Fibroblast of lung (primary cell): ENCODE results near the gene CAMTA1. TPM values are rescaled to one million over a fixed set of nuclear protein-coding genes. Genes with fewer than 3 reads are reported as not detected.

Experiments used
- DNase-seq, 2 donors: peaks; one replicate each; pipeline versions ENCODE4 v3.0.0 to v3.0.0-alpha.2; 2010; ENCODE audit warnings: low read depth in 2 of 2
- H2AFZ ChIP-seq: 2 replicates; pipeline ENCODE4 v1.5.1; 2012; ENCODE audit warnings: low read length, control low read depth, inconsistent platforms
- H3K27ac ChIP-seq: 2 replicates; pipeline ENCODE4 v1.5.1; 2011; ENCODE audit warnings: low read length, control low read depth; ENCODE audit not compliant: insufficient read depth
- H3K27me3 ChIP-seq: 2 replicates; pipeline ENCODE4 v1.5.1; 2011; ENCODE audit warnings: mild to moderate bottlenecking, low read length; ENCODE audit not compliant: control insufficient read depth, insufficient read depth
- H3K36me3 ChIP-seq: 2 replicates; pipeline ENCODE4 v1.5.1; 2011; ENCODE audit warnings: low read length; ENCODE audit not compliant: control insufficient read depth, insufficient read depth
- H3K4me1 ChIP-seq: 2 replicates; pipeline ENCODE4 v1.5.1; 2011; ENCODE audit warnings: low read length; ENCODE audit not compliant: control insufficient read depth, insufficient read depth; ENCODE audit errors: extremely low read depth
- H3K4me2 ChIP-seq: 2 replicates; pipeline ENCODE4 v1.5.1; 2011; ENCODE audit warnings: low read length, control low read depth; ENCODE audit not compliant: insufficient read depth; ENCODE audit errors: extremely low read depth
- H3K4me3 ChIP-seq, 4 experiments: fragments of 200-600 bp in 1 of 4; sonication (generic) in 1 of 4; replicated peaks in 1 of 4; 2 replicates each; pipeline ENCODE4 v1.5.1; 2011 to 2016; ENCODE audit warnings: low read length in 4 of 4, low read depth in 3 of 4, mild to moderate bottlenecking in 3 of 4, control low read depth in 2 of 4, inconsistent platforms in 1 of 4, mixed read lengths in 1 of 4; ENCODE audit not compliant: insufficient read depth in 1 of 4; ENCODE audit errors: control extremely low read depth in 1 of 4
- H3K79me2 ChIP-seq: 2 replicates; pipeline ENCODE4 v1.5.1; 2012; ENCODE audit warnings: mild to moderate bottlenecking, low read length, inconsistent platforms; ENCODE audit not compliant: control insufficient read depth, insufficient read depth
- H3K9ac ChIP-seq: 2 replicates; pipeline ENCODE4 v1.5.1; 2011; ENCODE audit warnings: mild to moderate bottlenecking, low read length, control low read depth; ENCODE audit not compliant: insufficient read depth
- H3K9me3 ChIP-seq: 2 replicates; pipeline ENCODE4 v1.5.1; 2012; ENCODE audit warnings: low read depth, low read length; ENCODE audit not compliant: control insufficient read depth, insufficient read depth
- H4K20me1 ChIP-seq: 2 replicates; pipeline ENCODE4 v1.5.1; 2011; ENCODE audit warnings: low read length; ENCODE audit not compliant: control insufficient read depth, insufficient read depth; ENCODE audit errors: extremely low read depth
- CTCF ChIP-seq, 2 donors: IDR thresholded peaks in 1 of 2; conservative IDR thresholded peaks in 1 of 2; 1 replicate in 1 of 2; 2 replicates in 1 of 2; pipeline ENCODE4 v1.5.1; 2011 to 2012; ENCODE audit warnings: low read length in 2 of 2, control low read depth in 1 of 2, inconsistent platforms in 1 of 2, low read depth in 1 of 2, mild to moderate bottlenecking in 1 of 2
- EZH2 ChIP-seq: IDR thresholded peaks from 2 replicates; pipeline ENCODE4 v1.5.1; 2012; ENCODE audit warnings: low read length, control low read depth, mild to moderate bottlenecking; ENCODE audit errors: missing control alignments
- polyA plus RNA-seq, 2 donors: library from polyadenylated mRNA; depleted of rRNA in 1 of 2; stranded (reverse) in 1 of 2; unstranded in 1 of 2; fragments of >200 nt; gene quantifications; 2 replicates each; pipeline ENCODE4 v1.2.1, GENCODE V29; 2011 to 2012; ENCODE audit warnings: missing spikeins in 1 of 2
- total RNA-seq: library from RNA; depleted of rRNA; stranded (reverse); fragments of >200 nt; gene quantifications from 2 replicates; pipeline ENCODE4 v1.2.1, GENCODE V29; 2014

Gene CAMTA1
- total and polyA plus RNA-seq, 2 donors (not counting 1 experiment from before 2014, with no cell fraction given), result 47.6 to 86.0 TPM

GRCh38 chr1:7458946-7459345, 673.7 kb downstream of the CAMTA1 start:
- no peak for DNase-seq
- Histone ChIP-seq H3K27ac (no peak overlapping the region), H3K36me3 (no peaks in the 10 kb centered on the region), H3K9me3 (no peaks in the 10 kb centered on the region), H4K20me1 (no peaks in the 10 kb centered on the region), H3K79me2 (no peaks in the 10 kb centered on the region), H3K4me2 (no peak overlapping the region), H3K9ac (no peak overlapping the region), H2AFZ (no peak overlapping the region), H3K27me3 (no peaks in the 10 kb centered on the region), H3K4me3 (no peak overlapping the region), H3K4me1 (no peaks in the 10 kb centered on the region)
- TF ChIP-seq EZH2 (no peak), CTCF (conservative IDR thresholded peaks at IDR 0.05 in 1 of 2, IDR thresholded peaks at IDR 0.05 in 1 of 2; ENCODE audit: low read depth in 1 of 2, low read length in 2 of 2) (no peak)

GRCh38 chr1:7459914-7460313, 674.7 kb downstream of the CAMTA1 start:
- TF ChIP-seq EZH2, result no peak
- no peak for TF ChIP-seq CTCF (conservative IDR thresholded peaks at IDR 0.05 in 1 of 2, IDR thresholded peaks at IDR 0.05 in 1 of 2; ENCODE audit: low read depth in 1 of 2, low read length in 2 of 2)
- no peaks in the 10 kb centered on the region for H3K27me3 ChIP-seq
- H3K4me1 ChIP-seq, result no peaks in the 10 kb centered on the region

GRCh38 chr1:7460807-7461206, 675.6 kb downstream of the CAMTA1 start:
- Histone ChIP-seq H3K4me1 (no peaks in the 10 kb centered on the region), H3K36me3 (no peaks in the 10 kb centered on the region), H3K9me3 (no peaks in the 10 kb centered on the region), H2AFZ (no peak overlapping the region), H3K79me2 (no peaks in the 10 kb centered on the region), H3K9ac (no peak overlapping the region), H3K27me3 (no peaks in the 10 kb centered on the region), H3K4me3 (no peak overlapping the region), H3K27ac (no peak overlapping the region), H4K20me1 (no peaks in the 10 kb centered on the region), H3K4me2 (no peak overlapping the region)
- no peak for DNase-seq
- TF ChIP-seq CTCF (conservative IDR thresholded peaks at IDR 0.05 in 1 of 2, IDR thresholded peaks at IDR 0.05 in 1 of 2; ENCODE audit: low read depth in 1 of 2, low read length in 2 of 2) (no peak), EZH2 (no peak)

More at GRCh38 chr1:7459914-7460313, 674.7 kb downstream of the CAMTA1 start:
- Histone ChIP-seq H3K79me2 (no peaks in the 10 kb centered on the region), H3K9ac (no peak overlapping the region), H3K4me2 (no peak overlapping the region), H4K20me1 (no peaks in the 10 kb centered on the region), H3K4me3 (no peak overlapping the region), H3K36me3 (no peaks in the 10 kb centered on the region), H3K27ac (no peak overlapping the region), H3K9me3 (no peaks in the 10 kb centered on the region), H2AFZ (no peak overlapping the region)
- DNase-seq, result no peak
